NB4 (cell line): Measurements from ENCODE around the gene RBMS3.

Experiments
- DNase-seq: peaks from one replicate; pipeline ENCODE4 v3.0.0; 2010; ENCODE audit warnings: low read depth
- H3K4me3 ChIP-seq: one replicate; pipeline ENCODE4 v1.5.1; 2011; ENCODE audit warnings: mild to moderate bottlenecking, low read depth, low read length, moderate library complexity
- CTCF ChIP-seq: IDR thresholded peaks from one replicate; pipeline ENCODE4 v1.5.1; 2012; ENCODE audit warnings: low read depth, low read length
- MAX ChIP-seq: IDR thresholded peaks from 2 replicates; pipeline ENCODE4 v1.6.1; 2011; ENCODE audit warnings: low read depth, low read length
- MYC ChIP-seq: IDR thresholded peaks from 2 replicates; pipeline ENCODE4 v1.6.1; 2011; ENCODE audit warnings: low read depth, low read length
- POLR2A ChIP-seq: IDR thresholded peaks from 2 replicates; pipeline ENCODE4 v1.6.1; 2011; ENCODE audit warnings: mild to moderate bottlenecking; ENCODE audit not compliant: insufficient read length; ENCODE audit errors: extremely low read depth

Gene RBMS3

GRCh38 chr3:29576675-29577074 lies 295.8 kb downstream of the RBMS3 start:
- TF ChIP-seq POLR2A (no peak), MAX (no peak), MYC (no peak), CTCF (no peak)
- no peak for DNase-seq
- H3K4me3 ChIP-seq = no peak overlapping the region

- DNase-seq = no peak
- TF ChIP-seq MYC (no peak), POLR2A (no peak), MAX (no peak), CTCF (no peak)
Observed at GRCh38 chr3:29577250-29577649, 296.4 kb downstream of the RBMS3 start.

GRCh38 chr3:29581311-29581710 lies 300.4 kb downstream of the RBMS3 start:
- TF ChIP-seq CTCF (no peak), MYC (no peak), POLR2A (no peak)
- H3K4me3 ChIP-seq = no peak overlapping the region
- no peak for DNase-seq

More at GRCh38 chr3:29577250-29577649, 296.4 kb downstream of the RBMS3 start:
- no peak overlapping the region for H3K4me3 ChIP-seq

- no peak for DNase-seq
- H3K4me3 ChIP-seq = no peak overlapping the region
- TF ChIP-seq MAX = no peak
- TF ChIP-seq POLR2A = no peak
- no peak for TF ChIP-seq MYC
- no peak for TF ChIP-seq CTCF
Observed at GRCh38 chr3:29582273-29582672, 301.4 kb downstream of the RBMS3 start.

GRCh38 chr3:29583861-29584260 lies 303.0 kb downstream of the RBMS3 start:
- no peak for DNase-seq
- H3K4me3 ChIP-seq = no peak overlapping the region
- no peak for TF ChIP-seq POLR2A
- TF ChIP-seq MYC = no peak
- TF ChIP-seq MAX = no peak
- TF ChIP-seq CTCF = no peak

- TF ChIP-seq CTCF (no peak), POLR2A (no peak), MYC (no peak)
- no peak overlapping the region for H3K4me3 ChIP-seq
- DNase-seq = no peak
Observed at GRCh38 chr3:29585368-29585767, 304.5 kb downstream of the RBMS3 start.
